ENCODE results near the gene SETD9. TPM values are rescaled to one million over a fixed set of nuclear protein-coding genes. Genes with fewer than 3 reads are reported as not detected.
A peak's percentile ranks its signal among the peaks of the same experiment; 100 is the strongest.

Gene SETD9, protein sequence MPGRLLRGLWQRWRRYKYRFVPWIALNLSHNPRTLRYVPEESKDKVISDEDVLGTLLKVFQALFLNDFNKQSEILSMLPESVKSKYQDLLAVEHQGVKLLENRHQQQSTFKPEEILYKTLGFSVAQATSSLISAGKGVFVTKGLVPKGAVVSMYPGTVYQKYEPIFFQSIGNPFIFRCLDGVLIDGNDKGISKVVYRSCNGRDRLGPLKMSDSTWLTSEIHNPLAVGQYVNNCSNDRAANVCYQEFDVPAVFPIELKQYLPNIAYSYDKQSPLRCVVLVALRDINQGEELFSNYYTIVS
- 10 to 100 TPM; 13.9 to 15.0 TPM for total RNA-seq
- polyA plus RNA-seq = 8.8 TPM

DNA sequence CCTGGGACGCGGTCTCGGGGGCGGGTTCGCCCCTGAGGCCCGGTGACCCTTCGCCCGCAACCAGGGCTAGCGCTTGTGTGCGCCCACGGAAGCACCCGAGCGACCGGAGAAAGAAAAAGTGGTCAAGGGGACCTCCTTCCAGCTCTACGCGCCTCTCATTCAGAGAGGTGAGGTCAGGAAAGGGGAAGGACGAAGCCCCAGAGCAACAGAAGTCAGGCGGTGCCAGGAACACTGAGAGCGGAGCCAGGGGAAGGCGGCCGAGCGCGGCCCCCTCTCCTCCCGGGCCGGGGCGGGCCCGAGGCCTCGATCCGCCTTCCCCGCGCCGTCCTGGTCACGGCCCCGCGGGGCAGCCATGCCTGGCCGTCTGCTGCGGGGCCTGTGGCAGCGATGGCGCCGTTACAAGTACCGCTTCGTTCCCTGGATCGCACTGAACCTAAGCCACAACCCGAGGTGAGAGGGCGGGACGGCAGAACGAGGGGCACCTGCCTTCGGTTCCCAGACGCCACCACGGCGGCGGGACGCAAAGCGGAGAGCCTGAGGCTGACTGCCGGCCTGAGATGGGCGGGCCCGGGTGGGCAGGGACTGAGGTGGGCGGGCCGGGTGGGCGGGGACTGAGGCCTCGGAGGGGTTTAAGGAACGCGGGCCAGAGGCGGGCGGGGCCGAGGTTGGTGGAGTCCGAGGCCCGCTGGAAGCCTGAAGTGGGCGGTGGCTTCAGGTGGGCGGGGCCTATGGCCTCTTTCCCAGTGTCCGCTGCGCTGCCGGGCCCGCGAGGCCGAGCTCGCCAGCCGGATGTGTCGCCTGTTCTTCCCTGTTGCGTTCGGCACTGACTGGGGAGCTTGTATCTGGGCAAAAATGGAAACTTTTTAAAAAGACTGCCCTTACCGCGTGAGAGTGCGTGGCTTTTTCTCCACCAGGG is at the start of gene SETD9:
SETD9 (plus strand) TSS at position 303 of the 916 bp plus-strand sequence; CDS start at position 353, 50 bp downstream.
- CTCF ChIA-PET = interaction anchor here (0.6 to 2.5 kb wide), 6 partner anchors 9 to 310 kb away, joined by 3 to 11 read pairs (median 4); no protein-coding TSS in a partner anchor
- Histone ChIP-seq H3K4me1 (ENCODE audit: insufficient read depth, low read length) (peaks cover 8% of the 10 kb centered on the region), H3K36me3 (ENCODE audit: insufficient read depth, low read length) (no peaks in the 10 kb centered on the region), H3K27ac (ENCODE audit: low read depth, low read length) (peak within 1 kb of the TSS; percentile 82), H3K9me3 (ENCODE audit: low read length) (no peaks in the 10 kb centered on the region), H3K27me3 (ENCODE audit: insufficient read depth, low read length, poor library complexity, severe bottlenecking) (no peaks in the 10 kb centered on the region), H3K4me3 (ENCODE audit: low read length) (peak within 1 kb of the TSS; percentile 78)
- POLR2A ChIA-PET = interaction anchor here (0.5 to 2.4 kb wide), 6 partner anchors 16 to 315 kb away, joined by 3 to 20 read pairs (median 4); partner anchors contain the start of gene GPBP1
- Mint-ChIP-seq H3K4me3 (peak within 1 kb of the TSS; percentile 88 to 98 (median 94)), H3K36me3 (peaks cover 0 to 12% (median 0%) of the 10 kb centered on the region in 3 donors), H3K4me1 (peaks cover 15 to 21% (median 19%) of the 10 kb centered on the region in 3 donors), H3K27me3 (peaks cover 0 to 1% of the 10 kb centered on the region in 2 donors), H3K27ac (peak within 1 kb of the TSS; percentile 77 to 93 (median 91)), H3K9me3 (peaks cover 0 to 6% (median 0%) of the 10 kb centered on the region in 5 donors)
- DNase-seq = peak; percentile 79 to 90 (median 84)

DNA sequence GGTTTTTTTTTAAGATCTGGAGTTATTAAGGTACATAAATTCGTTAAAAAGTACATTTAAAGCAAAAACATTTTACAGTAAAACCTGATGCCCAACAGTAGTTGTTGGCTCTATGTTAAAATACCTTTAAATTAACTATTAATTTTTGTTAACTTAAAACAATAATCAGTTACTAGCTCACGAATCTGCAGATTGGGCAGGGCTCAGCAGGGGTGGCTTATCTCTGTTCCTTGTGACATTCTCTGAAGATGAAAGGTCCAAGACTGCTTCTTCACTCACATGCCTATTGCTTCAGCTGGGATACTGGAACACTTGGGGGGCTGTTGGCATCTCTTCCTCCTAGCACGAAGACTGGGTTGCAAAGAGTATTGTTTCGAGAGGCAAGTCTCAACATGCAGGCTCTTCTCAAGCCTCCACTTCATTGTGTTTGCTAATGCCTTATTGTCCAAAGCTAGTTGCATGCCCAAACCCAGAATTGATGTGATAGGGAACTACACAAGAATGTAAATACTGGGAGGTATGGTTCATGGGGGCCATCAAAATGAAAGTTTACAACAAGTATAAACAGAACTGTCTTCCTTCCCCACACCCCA is 47.4 kb upstream of the SETD9 start:
- Histone ChIP-seq H3K27ac (ENCODE audit: low read depth, low read length) (no peak overlapping the region), H3K4me1 (ENCODE audit: insufficient read depth, low read length) (no peaks in the 10 kb centered on the region), H3K27me3 (ENCODE audit: insufficient read depth, low read length, poor library complexity, severe bottlenecking) (no peaks in the 10 kb centered on the region), H3K9me3 (ENCODE audit: low read length) (no peaks in the 10 kb centered on the region), H3K36me3 (ENCODE audit: insufficient read depth, low read length) (peaks cover 30% of the 10 kb centered on the region), H3K4me3 (ENCODE audit: low read length) (no peak overlapping the region)
- Mint-ChIP-seq H3K27ac (peak overlapping the region in 3 of 8 donors; percentile 38 to 59 (median 44)), H3K36me3 (peaks cover 0 to 76% (median 18%) of the 10 kb centered on the region in 3 donors), H3K4me3 (no peak overlapping the region), H3K27me3 (no peaks in the 10 kb centered on the region), H3K4me1 (peaks cover 24 to 34% (median 32%) of the 10 kb centered on the region in 3 donors), H3K9me3 (no peaks in the 10 kb centered on the region)
- DNase-seq = no peak
- ChIA-PET POLR2A (no interaction called here), CTCF (interaction anchor here (1.6 kb wide), 2 partner anchors 7 to 591 kb away, joined by 4 to 5 read pairs; no protein-coding TSS in a partner anchor)

DNA sequence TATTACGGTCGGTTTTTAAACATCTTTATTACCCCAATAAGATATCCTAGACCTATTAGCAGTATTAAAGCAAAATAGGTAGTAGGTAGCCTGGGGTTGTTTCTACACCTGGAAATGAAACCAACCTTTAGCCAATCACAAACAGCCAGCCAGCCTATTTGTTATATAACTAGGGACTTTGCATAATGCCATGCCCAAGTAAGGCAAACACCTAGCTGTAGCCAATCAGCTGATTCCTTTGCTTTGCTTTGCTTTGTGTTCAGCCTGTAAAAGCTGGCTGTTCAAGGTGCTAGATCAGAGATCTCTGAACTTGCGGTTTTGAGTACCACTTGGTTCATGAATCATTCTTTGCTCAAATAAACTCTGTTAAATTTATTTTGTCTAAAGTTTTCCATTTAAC is 46.5 kb upstream of the SETD9 start:
- Mint-ChIP-seq H3K4me3 (no peak overlapping the region), H3K27me3 (no peaks in the 10 kb centered on the region), H3K9me3 (no peaks in the 10 kb centered on the region), H3K36me3 (peaks cover 0 to 78% (median 20%) of the 10 kb centered on the region in 3 donors), H3K4me1 (peaks cover 22 to 28% (median 25%) of the 10 kb centered on the region in 3 donors), H3K27ac (no peak overlapping the region)
- POLR2A ChIA-PET = no interaction called here
- H3K4me1 ChIP-seq (ENCODE audit: insufficient read depth, low read length) = no peaks in the 10 kb centered on the region
- peaks cover 37% of the 10 kb centered on the region for H3K36me3 ChIP-seq (ENCODE audit: insufficient read depth, low read length)
- CTCF ChIA-PET = no interaction called here
- H3K27me3 ChIP-seq (ENCODE audit: insufficient read depth, low read length, poor library complexity, severe bottlenecking) = no peaks in the 10 kb centered on the region
- H3K4me3 ChIP-seq (ENCODE audit: low read length) = no peak overlapping the region
- no peak overlapping the region for H3K27ac ChIP-seq (ENCODE audit: low read depth, low read length)
- DNase-seq = no peak
- no peaks in the 10 kb centered on the region for H3K9me3 ChIP-seq (ENCODE audit: low read length)

DNA sequence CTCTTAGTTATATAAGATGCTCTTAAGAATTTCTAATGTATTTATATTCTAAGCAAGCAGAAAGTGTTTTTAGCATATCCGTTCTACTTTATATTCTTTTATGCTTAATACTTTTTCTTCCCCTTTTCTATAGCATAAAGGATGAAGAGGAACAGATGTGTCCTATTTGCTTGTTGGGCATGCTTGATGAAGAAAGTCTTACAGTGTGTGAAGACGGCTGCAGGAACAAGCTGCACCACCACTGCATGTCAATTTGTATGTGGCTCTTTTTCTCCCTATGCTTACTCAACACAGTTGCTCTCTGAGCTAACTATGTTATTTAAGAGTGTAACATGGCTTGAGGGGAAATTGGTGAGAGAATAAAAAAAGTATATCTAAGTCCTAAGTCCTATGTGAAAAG is 37.6 kb upstream of the SETD9 start:
- H3K36me3 Mint-ChIP-seq = peaks cover 3 to 86% (median 31%) of the 10 kb centered on the region in 3 donors
- H3K4me3 ChIP-seq (ENCODE audit: low read length) = no peak overlapping the region
- CTCF ChIA-PET = no interaction called here
- peaks cover 49% of the 10 kb centered on the region for H3K36me3 ChIP-seq (ENCODE audit: insufficient read depth, low read length)
- no peak overlapping the region for H3K27ac ChIP-seq (ENCODE audit: low read depth, low read length)
- H3K27me3 Mint-ChIP-seq = no peaks in the 10 kb centered on the region
- peak overlapping the region in 4 of 8 donors; percentile 0 to 62 (median 2) for H3K27ac Mint-ChIP-seq
- H3K4me1 ChIP-seq (ENCODE audit: insufficient read depth, low read length) = no peaks in the 10 kb centered on the region
- POLR2A ChIA-PET = no interaction called here
- H3K4me3 Mint-ChIP-seq = no peak overlapping the region
- H3K9me3 ChIP-seq (ENCODE audit: low read length) = no peaks in the 10 kb centered on the region
- no peaks in the 10 kb centered on the region for H3K27me3 ChIP-seq (ENCODE audit: insufficient read depth, low read length, poor library complexity, severe bottlenecking)
- H3K9me3 Mint-ChIP-seq = no peaks in the 10 kb centered on the region
- DNase-seq = no peak
- peaks cover 0 to 21% (median 14%) of the 10 kb centered on the region in 3 donors for H3K4me1 Mint-ChIP-seq

DNA sequence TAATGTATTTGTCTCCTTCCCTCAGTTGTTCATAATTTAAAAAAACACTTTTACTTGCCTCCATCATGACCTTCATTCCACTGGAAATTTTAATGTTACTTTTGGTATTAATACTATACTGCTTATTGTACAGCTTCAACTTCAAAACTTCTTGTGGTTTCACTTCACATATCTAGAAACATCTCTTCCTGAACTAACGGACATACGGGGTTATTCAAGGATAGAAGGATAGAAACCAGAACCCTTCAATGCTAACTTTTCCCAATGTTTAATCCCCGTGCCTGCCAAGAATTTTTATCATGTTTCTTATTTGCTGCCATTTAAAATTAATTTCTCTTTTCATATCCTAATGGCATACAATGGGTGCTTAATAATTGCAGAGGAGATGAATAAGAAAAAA is 36.3 kb upstream of the SETD9 start:
- Histone ChIP-seq H3K9me3 (ENCODE audit: low read length) (no peaks in the 10 kb centered on the region), H3K4me3 (ENCODE audit: low read length) (no peak overlapping the region), H3K4me1 (ENCODE audit: insufficient read depth, low read length) (no peaks in the 10 kb centered on the region), H3K27me3 (ENCODE audit: insufficient read depth, low read length, poor library complexity, severe bottlenecking) (no peaks in the 10 kb centered on the region), H3K27ac (ENCODE audit: low read depth, low read length) (no peak overlapping the region), H3K36me3 (ENCODE audit: insufficient read depth, low read length) (peaks cover 45% of the 10 kb centered on the region)
- H3K4me3 Mint-ChIP-seq = no peak overlapping the region
- H3K27ac Mint-ChIP-seq = peak overlapping the region in 2 of 8 donors; percentile 4 to 52
- H3K4me1 Mint-ChIP-seq = peaks cover 0 to 27% (median 14%) of the 10 kb centered on the region in 3 donors
- no peak for DNase-seq
- no peaks in the 10 kb centered on the region for H3K9me3 Mint-ChIP-seq
- H3K36me3 Mint-ChIP-seq = peaks cover 5 to 87% (median 32%) of the 10 kb centered on the region in 3 donors
- ChIA-PET POLR2A (no interaction called here), CTCF (no interaction called here)
- H3K27me3 Mint-ChIP-seq = no peaks in the 10 kb centered on the region

DNA sequence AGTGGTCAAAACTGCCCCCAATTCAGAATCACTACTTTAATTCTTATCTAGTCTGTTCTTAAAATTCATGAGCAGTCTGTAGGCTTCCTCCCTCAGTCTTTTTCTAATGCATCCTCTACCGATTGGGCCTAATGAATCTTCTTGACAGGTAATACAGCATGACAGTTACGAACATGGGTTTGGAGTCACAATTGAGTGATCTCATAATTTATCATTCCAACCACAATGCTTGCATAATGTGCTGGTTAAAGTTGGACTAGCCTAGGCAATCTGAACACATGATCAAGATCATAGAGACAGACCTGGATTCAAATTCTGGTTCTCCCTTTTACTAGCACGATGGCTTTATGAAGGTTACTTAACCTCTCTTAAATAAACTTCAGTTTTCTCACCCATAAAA is 33.1 kb upstream of the SETD9 start:
- no peaks in the 10 kb centered on the region for H3K4me1 ChIP-seq (ENCODE audit: insufficient read depth, low read length)
- Mint-ChIP-seq H3K4me1 (peaks cover 0 to 24% (median 13%) of the 10 kb centered on the region in 3 donors), H3K27me3 (no peaks in the 10 kb centered on the region), H3K4me3 (no peak overlapping the region), H3K36me3 (peaks cover 6 to 87% (median 33%) of the 10 kb centered on the region in 3 donors), H3K9me3 (no peaks in the 10 kb centered on the region), H3K27ac (peak overlapping the region in 4 of 8 donors; percentile 13 to 91 (median 77))
- no peak for DNase-seq
- H3K9me3 ChIP-seq (ENCODE audit: low read length) = no peaks in the 10 kb centered on the region
- ChIA-PET CTCF (no interaction called here), POLR2A (no interaction called here)
- H3K36me3 ChIP-seq (ENCODE audit: insufficient read depth, low read length) = peaks cover 61% of the 10 kb centered on the region
- no peak overlapping the region for H3K4me3 ChIP-seq (ENCODE audit: low read length)
- H3K27ac ChIP-seq (ENCODE audit: low read depth, low read length) = no peak overlapping the region
- no peaks in the 10 kb centered on the region for H3K27me3 ChIP-seq (ENCODE audit: insufficient read depth, low read length, poor library complexity, severe bottlenecking)

DNA sequence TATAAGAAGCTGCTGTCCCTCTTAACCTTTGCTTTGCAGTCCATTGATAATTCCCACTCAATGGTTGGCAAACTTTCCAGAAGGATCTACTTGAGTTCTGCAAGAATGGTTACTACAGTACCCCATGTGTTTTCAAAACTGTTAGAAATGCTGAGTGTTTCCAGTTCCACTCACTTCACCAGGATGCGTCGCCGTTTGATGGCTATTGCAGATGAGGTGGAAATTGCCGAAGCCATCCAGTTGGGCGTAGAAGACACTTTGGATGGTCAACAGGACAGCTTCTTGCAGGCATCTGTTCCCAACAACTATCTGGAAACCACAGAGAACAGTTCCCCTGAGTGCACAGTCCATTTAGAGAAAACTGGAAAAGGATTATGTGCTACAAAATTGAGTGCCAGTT is 27.8 kb upstream of the SETD9 start:
- Mint-ChIP-seq H3K27me3 (no peaks in the 10 kb centered on the region), H3K9me3 (no peaks in the 10 kb centered on the region), H3K4me3 (no peak overlapping the region), H3K4me1 (peaks cover 3 to 23% (median 18%) of the 10 kb centered on the region in 3 donors), H3K27ac (peak overlapping the region in 5 of 8 donors; percentile 1 to 32 (median 16)), H3K36me3 (peaks cover 26 to 87% (median 38%) of the 10 kb centered on the region in 3 donors)
- CTCF ChIA-PET = no interaction called here
- H3K9me3 ChIP-seq (ENCODE audit: low read length) = no peaks in the 10 kb centered on the region
- H3K4me3 ChIP-seq (ENCODE audit: low read length) = no peak overlapping the region
- POLR2A ChIA-PET = no interaction called here
- no peak overlapping the region for H3K27ac ChIP-seq (ENCODE audit: low read depth, low read length)
- no peaks in the 10 kb centered on the region for H3K27me3 ChIP-seq (ENCODE audit: insufficient read depth, low read length, poor library complexity, severe bottlenecking)
- H3K36me3 ChIP-seq (ENCODE audit: insufficient read depth, low read length) = peaks cover 56% of the 10 kb centered on the region
- DNase-seq = no peak
- no peaks in the 10 kb centered on the region for H3K4me1 ChIP-seq (ENCODE audit: insufficient read depth, low read length)
